SU-DHL-6 (cell line): ENCODE results near the gene PTTG1.

Experiments used
- CTCF ChIP-seq: fragments of 200-600 bp; sonication (generic); IDR thresholded peaks from one replicate; pipeline ENCODE4 v1.5.1; 2017; ENCODE audit warnings: antibody characterized with exemption, mild to moderate bottlenecking, low read length, moderate library complexity; ENCODE audit not compliant: insufficient read depth, poor library complexity, severe bottlenecking
- EZH2phosphoT487 ChIP-seq: fragments of 200-600 bp; sonication (generic), shearing (Covaris generic); conservative IDR thresholded peaks from 2 replicates; pipeline ENCODE4 v1.6.1; 2018; ENCODE audit warnings: mild to moderate bottlenecking, antibody characterized with exemption, low read length, moderate library complexity, mixed read lengths

- TF ChIP-seq CTCF: no peak
- no peak for TF ChIP-seq EZH2phosphoT487
Measured at GRCh38 chr5:160452795-160453194, 31.1 kb downstream of the PTTG1 start.
